ENCODE measurements around the gene HPCAL1. TPM values are rescaled to one million over a fixed set of nuclear protein-coding genes. Genes with fewer than 3 reads are reported as not detected.

Gene HPCAL1
- total and polyA plus RNA-seq, 2 donors (not counting 3 experiments of a cell fraction or from before 2014, with no cell fraction given), result 56.5 to 77.4 TPM

DNA sequence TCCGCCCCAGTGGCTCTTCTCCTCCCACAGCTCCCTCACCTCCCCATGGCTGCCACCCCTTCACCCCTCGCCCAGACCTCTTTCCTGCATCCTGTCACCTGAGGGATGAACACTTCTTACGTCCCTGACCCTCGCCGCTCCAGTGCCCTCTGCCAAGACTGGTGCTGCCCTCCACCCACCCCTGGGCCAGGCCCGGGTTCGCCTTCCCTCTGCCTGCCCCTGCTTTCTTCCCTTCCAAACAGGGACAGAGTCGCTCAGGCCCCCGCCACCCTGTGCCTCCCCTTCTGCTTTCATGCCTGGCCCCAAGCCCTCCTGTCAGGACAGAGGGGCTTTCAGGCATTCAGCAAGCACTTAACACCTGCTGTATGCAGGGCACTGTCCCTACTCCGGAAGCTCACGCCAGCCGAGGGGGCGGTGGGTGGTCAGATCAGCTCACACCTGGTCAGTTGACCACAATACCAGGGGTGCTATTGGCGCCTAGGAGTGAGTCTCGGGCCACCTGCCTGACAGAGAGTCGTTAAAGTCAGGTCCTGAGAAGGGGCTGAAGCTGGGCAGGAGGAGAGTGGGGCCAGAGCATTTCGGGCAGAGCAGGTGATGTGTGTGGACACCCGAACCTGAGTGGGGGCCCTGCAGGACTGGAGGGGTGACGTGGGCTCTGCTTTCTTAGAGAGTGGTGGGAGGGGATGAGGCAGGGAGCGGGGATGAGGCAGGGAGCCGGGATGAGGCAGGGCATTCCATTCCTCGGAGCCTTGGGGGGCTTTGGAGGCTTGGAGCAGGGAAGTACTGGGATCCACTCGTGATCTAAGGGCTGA is 26.0 kb upstream of the HPCAL1 start:
- CTCF ChIA-PET, result interaction anchor here (2.2 to 2.5 kb wide), 2 partner anchors 27 to 132 kb away, joined by 4 to 7 read pairs; partner anchors contain the start of gene HPCAL1
- dilution Hi-C loops (cut with MboI; ENCODE audit: extremely low pct_ligation_motif_present, low sequenced_read_pairs), result no loop called here
- Histone ChIP-seq H3K79me2 (ENCODE audit: control insufficient read depth, insufficient read depth, low read length) (no peaks in the 10 kb centered on the region), H3K4me2 (ENCODE audit: insufficient read depth, low read length) (no peak overlapping the region), H4K20me1 (replicated peaks; ENCODE audit: control insufficient read depth, extremely low read depth, insufficient read depth, low read length) (no peaks in the 10 kb centered on the region), H3K36me3 (ENCODE audit: control insufficient read depth in 2 of 2, extremely low read depth in 1 of 2, insufficient read depth in 2 of 2, low read length in 2 of 2) (no peaks in the 10 kb centered on the region), H2AFZ (ENCODE audit: low read depth, low read length) (no peak overlapping the region), H3K9me1 (replicated peaks; ENCODE audit: control insufficient read depth, extremely low read depth, insufficient read depth, low read length) (no peaks in the 10 kb centered on the region), H3K27ac (ENCODE audit: insufficient read depth, low read depth, low read length) (no peak overlapping the region), H3K9me3 (replicated peaks; ENCODE audit: control insufficient read depth, insufficient read depth, low read length) (no peaks in the 10 kb centered on the region), H3K9ac (replicated peaks; ENCODE audit: extremely low read depth, insufficient read depth, low read length) (no peak overlapping the region), H3K27me3 (ENCODE audit: control insufficient read depth in 2 of 2, insufficient read depth in 2 of 2, low read length in 2 of 2) (no peaks in the 10 kb centered on the region), H3K4me1 (ENCODE audit: control insufficient read depth, extremely low read depth, insufficient read depth, low read length) (no peaks in the 10 kb centered on the region), H3K4me3 (replicated peaks in 1 of 3; ENCODE audit: insufficient read depth in 1 of 3, low read depth in 1 of 3, low read length in 3 of 3) (no peak overlapping the region)
- BruUV-seq (replicated peaks), result no TSS peak
- POLR2A ChIA-PET, result no interaction called here
- FAIRE-seq (no peak), DNase-seq (ENCODE audit: low read depth, low spot score) (no peak)
- intact Hi-C loops (cut with micrococcal nuclease), result no loop called here
- no peak for TF ChIP-seq GATA2 (IDR thresholded peaks at IDR 0.05; ENCODE audit: insufficient read depth, insufficient read length, low read depth, low read length)
- TF ChIP-seq MYC (IDR thresholded peaks at IDR 0.05; ENCODE audit: low read depth, low read length), result no peak
- TF ChIP-seq POLR2A (IDR thresholded peaks at IDR 0.05; ENCODE audit: low read depth, low read length), result no peak
- TF ChIP-seq FOS (IDR thresholded peaks at IDR 0.05; ENCODE audit: borderline replicate concordance, insufficient read depth, low read length), result no peak
- TF ChIP-seq JUN (IDR thresholded peaks at IDR 0.05; ENCODE audit: borderline replicate concordance, insufficient read depth, insufficient read length, low read depth), result no peak
- no peak for TF ChIP-seq POLR2AphosphoS5 (IDR thresholded peaks at IDR 0.05; ENCODE audit: insufficient read depth, low read depth, low read length)
- TF ChIP-seq EZH2 (IDR thresholded peaks at IDR 0.05; ENCODE audit: borderline replicate concordance, low read depth, low read length, severe bottlenecking), result no peak
- TF ChIP-seq, protein P1, sequence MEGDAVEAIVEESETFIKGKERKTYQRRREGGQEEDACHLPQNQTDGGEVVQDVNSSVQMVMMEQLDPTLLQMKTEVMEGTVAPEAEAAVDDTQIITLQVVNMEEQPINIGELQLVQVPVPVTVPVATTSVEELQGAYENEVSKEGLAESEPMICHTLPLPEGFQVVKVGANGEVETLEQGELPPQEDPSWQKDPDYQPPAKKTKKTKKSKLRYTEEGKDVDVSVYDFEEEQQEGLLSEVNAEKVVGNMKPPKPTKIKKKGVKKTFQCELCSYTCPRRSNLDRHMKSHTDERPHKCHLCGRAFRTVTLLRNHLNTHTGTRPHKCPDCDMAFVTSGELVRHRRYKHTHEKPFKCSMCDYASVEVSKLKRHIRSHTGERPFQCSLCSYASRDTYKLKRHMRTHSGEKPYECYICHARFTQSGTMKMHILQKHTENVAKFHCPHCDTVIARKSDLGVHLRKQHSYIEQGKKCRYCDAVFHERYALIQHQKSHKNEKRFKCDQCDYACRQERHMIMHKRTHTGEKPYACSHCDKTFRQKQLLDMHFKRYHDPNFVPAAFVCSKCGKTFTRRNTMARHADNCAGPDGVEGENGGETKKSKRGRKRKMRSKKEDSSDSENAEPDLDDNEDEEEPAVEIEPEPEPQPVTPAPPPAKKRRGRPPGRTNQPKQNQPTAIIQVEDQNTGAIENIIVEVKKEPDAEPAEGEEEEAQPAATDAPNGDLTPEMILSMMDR (IDR thresholded peaks at IDR 0.05; ENCODE audit: extremely low read depth in 1 of 2, insufficient read depth in 1 of 2, low read depth in 1 of 2, low read length in 2 of 2), result no peak
- TF ChIP-seq, protein P2, sequence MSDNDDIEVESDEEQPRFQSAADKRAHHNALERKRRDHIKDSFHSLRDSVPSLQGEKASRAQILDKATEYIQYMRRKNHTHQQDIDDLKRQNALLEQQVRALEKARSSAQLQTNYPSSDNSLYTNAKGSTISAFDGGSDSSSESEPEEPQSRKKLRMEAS (IDR thresholded peaks at IDR 0.05; ENCODE audit: insufficient read depth, insufficient read length), result no peak

Measured in endothelial cell of umbilical vein (primary cell).